Measurements from ENCODE around the gene KAZN. TPM values are rescaled to one million over a fixed set of nuclear protein-coding genes. Genes with fewer than 3 reads are reported as not detected.

The KAZN gene
- polyA plus RNA-seq, 4 donors: 3.0 to 39.5 (median 4.4) TPM

GRCh38 chr1:14743368-14743767, 144.9 kb downstream of the KAZN start:
- no peaks in the 10 kb centered on the region for H3K36me3 ChIP-seq (ENCODE audit: control insufficient read depth in 3 of 3, insufficient read depth in 2 of 3, low read depth in 1 of 3, low read length in 3 of 3)
- DNase-seq (no peak), FAIRE-seq (no peak)
- 92 to 96% (median 92%) methylated on average over 6 of the region's 6 CpGs for WGBS, 3 donors
- no peak overlapping the region for H3K4me3 ChIP-seq (ENCODE audit: low read depth in 1 of 3, low read length in 3 of 3)
- H3K27me3 ChIP-seq (ENCODE audit: control insufficient read depth in 3 of 3, insufficient read depth in 3 of 3, low read length in 3 of 3): no peaks in the 10 kb centered on the region
- H3K4me1 ChIP-seq (ENCODE audit: control insufficient read depth in 3 of 3, insufficient read depth in 2 of 3, low read depth in 1 of 3, low read length in 2 of 3): no peaks in the 10 kb centered on the region
- H3K9me3 ChIP-seq (ENCODE audit: control insufficient read depth in 2 of 2, insufficient read depth in 1 of 2, low read depth in 1 of 2, low read length in 1 of 2): no peaks in the 10 kb centered on the region
- H3K27ac ChIP-seq (ENCODE audit: low read depth in 1 of 3, low read length in 2 of 3): no peak overlapping the region

GRCh38 chr1:14745001-14745720, 146.7 kb downstream of the KAZN start:
- FAIRE-seq: no peak

GRCh38 chr1:14745789-14746188, 147.3 kb downstream of the KAZN start:
- Histone ChIP-seq H3K4me1 (ENCODE audit: control insufficient read depth in 3 of 3, insufficient read depth in 2 of 3, low read depth in 1 of 3, low read length in 2 of 3) (no peaks in the 10 kb centered on the region), H3K9me3 (ENCODE audit: control insufficient read depth in 2 of 2, insufficient read depth in 1 of 2, low read depth in 1 of 2, low read length in 1 of 2) (no peaks in the 10 kb centered on the region), H3K36me3 (ENCODE audit: control insufficient read depth in 3 of 3, insufficient read depth in 2 of 3, low read depth in 1 of 3, low read length in 3 of 3) (no peaks in the 10 kb centered on the region), H3K27me3 (ENCODE audit: control insufficient read depth in 3 of 3, insufficient read depth in 3 of 3, low read length in 3 of 3) (no peaks in the 10 kb centered on the region), H3K27ac (ENCODE audit: low read depth in 1 of 3, low read length in 2 of 3) (no peak overlapping the region), H3K4me3 (ENCODE audit: low read depth in 1 of 3, low read length in 3 of 3) (no peak overlapping the region)
- WGBS, 3 donors: 61 to 80% (median 68%) methylated on average over 6 of the region's 6 CpGs
- FAIRE-seq: no peak
- DNase-seq: no peak

More at GRCh38 chr1:14745001-14745720, 146.7 kb downstream of the KAZN start:
- Histone ChIP-seq H3K36me3 (ENCODE audit: control insufficient read depth in 3 of 3, insufficient read depth in 2 of 3, low read depth in 1 of 3, low read length in 3 of 3) (no peaks in the 10 kb centered on the region), H3K9me3 (ENCODE audit: control insufficient read depth in 2 of 2, insufficient read depth in 1 of 2, low read depth in 1 of 2, low read length in 1 of 2) (no peaks in the 10 kb centered on the region), H3K4me3 (ENCODE audit: low read depth in 1 of 3, low read length in 3 of 3) (no peak overlapping the region), H3K4me1 (ENCODE audit: control insufficient read depth in 3 of 3, insufficient read depth in 2 of 3, low read depth in 1 of 3, low read length in 2 of 3) (no peaks in the 10 kb centered on the region), H3K27ac (ENCODE audit: low read depth in 1 of 3, low read length in 2 of 3) (no peak overlapping the region), H3K27me3 (ENCODE audit: control insufficient read depth in 3 of 3, insufficient read depth in 3 of 3, low read length in 3 of 3) (no peaks in the 10 kb centered on the region)
- 71 to 84% (median 77%) methylated on average over 9 of the region's 9 CpGs for WGBS, 3 donors
- DNase-seq: no peak

GRCh38 chr1:14746393-14746792, 147.9 kb downstream of the KAZN start:
- FAIRE-seq (no peak), DNase-seq (no peak)
- H3K4me3 ChIP-seq (ENCODE audit: low read depth in 1 of 3, low read length in 3 of 3): no peak overlapping the region
- no peak overlapping the region for H3K27ac ChIP-seq (ENCODE audit: low read depth in 1 of 3, low read length in 2 of 3)
- H3K4me1 ChIP-seq (ENCODE audit: control insufficient read depth in 3 of 3, insufficient read depth in 2 of 3, low read depth in 1 of 3, low read length in 2 of 3): no peaks in the 10 kb centered on the region
- 79 to 85% (median 80%) methylated on average over 4 of the region's 4 CpGs for WGBS, 3 donors
- no peaks in the 10 kb centered on the region for H3K36me3 ChIP-seq (ENCODE audit: control insufficient read depth in 3 of 3, insufficient read depth in 2 of 3, low read depth in 1 of 3, low read length in 3 of 3)
- H3K9me3 ChIP-seq (ENCODE audit: control insufficient read depth in 2 of 2, insufficient read depth in 1 of 2, low read depth in 1 of 2, low read length in 1 of 2): no peaks in the 10 kb centered on the region
- H3K27me3 ChIP-seq (ENCODE audit: control insufficient read depth in 3 of 3, insufficient read depth in 3 of 3, low read length in 3 of 3): no peaks in the 10 kb centered on the region

- WGBS, 3 donors: 87 to 97% (median 93%) methylated on average over 5 of the region's 5 CpGs
- H3K36me3 ChIP-seq (ENCODE audit: control insufficient read depth in 3 of 3, insufficient read depth in 2 of 3, low read depth in 1 of 3, low read length in 3 of 3): no peaks in the 10 kb centered on the region
- H3K4me3 ChIP-seq (ENCODE audit: low read depth in 1 of 3, low read length in 3 of 3): no peak overlapping the region
- no peak for FAIRE-seq
- H3K4me1 ChIP-seq (ENCODE audit: control insufficient read depth in 3 of 3, insufficient read depth in 2 of 3, low read depth in 1 of 3, low read length in 2 of 3): no peaks in the 10 kb centered on the region
- peaks cover 0 to 5% of the 10 kb centered on the region in 2 donors for H3K9me3 ChIP-seq (ENCODE audit: control insufficient read depth in 2 of 2, insufficient read depth in 1 of 2, low read depth in 1 of 2, low read length in 1 of 2)
- no peaks in the 10 kb centered on the region for H3K27me3 ChIP-seq (ENCODE audit: control insufficient read depth in 3 of 3, insufficient read depth in 3 of 3, low read length in 3 of 3)
- no peak overlapping the region for H3K27ac ChIP-seq (ENCODE audit: low read depth in 1 of 3, low read length in 2 of 3)
- no peak for DNase-seq
These were observed 149.7 kb downstream of the KAZN start for GRCh38 chr1:14748151-14748550.

GRCh38 chr1:14748977-14749376, 150.5 kb downstream of the KAZN start:
- Histone ChIP-seq H3K27me3 (ENCODE audit: control insufficient read depth in 3 of 3, insufficient read depth in 3 of 3, low read length in 3 of 3) (no peaks in the 10 kb centered on the region), H3K4me3 (ENCODE audit: low read depth in 1 of 3, low read length in 3 of 3) (no peak overlapping the region), H3K9me3 (ENCODE audit: control insufficient read depth in 2 of 2, insufficient read depth in 1 of 2, low read depth in 1 of 2, low read length in 1 of 2) (peaks cover 0 to 11% of the 10 kb centered on the region in 2 donors), H3K27ac (ENCODE audit: low read depth in 1 of 3, low read length in 2 of 3) (no peak overlapping the region), H3K36me3 (ENCODE audit: control insufficient read depth in 3 of 3, insufficient read depth in 2 of 3, low read depth in 1 of 3, low read length in 3 of 3) (no peaks in the 10 kb centered on the region), H3K4me1 (ENCODE audit: control insufficient read depth in 3 of 3, insufficient read depth in 2 of 3, low read depth in 1 of 3, low read length in 2 of 3) (no peaks in the 10 kb centered on the region)
- 57 to 60% (median 59%) methylated on average over 2 of the region's 2 CpGs for WGBS, 3 donors
- FAIRE-seq (no peak), DNase-seq (no peak)

GRCh38 chr1:14750490-14750889, 152.0 kb downstream of the KAZN start:
- Histone ChIP-seq H3K27ac (ENCODE audit: low read depth in 1 of 3, low read length in 2 of 3) (no peak overlapping the region), H3K4me1 (ENCODE audit: control insufficient read depth in 3 of 3, insufficient read depth in 2 of 3, low read depth in 1 of 3, low read length in 2 of 3) (no peaks in the 10 kb centered on the region), H3K36me3 (ENCODE audit: control insufficient read depth in 3 of 3, insufficient read depth in 2 of 3, low read depth in 1 of 3, low read length in 3 of 3) (no peaks in the 10 kb centered on the region), H3K4me3 (ENCODE audit: low read depth in 1 of 3, low read length in 3 of 3) (no peak overlapping the region), H3K27me3 (ENCODE audit: control insufficient read depth in 3 of 3, insufficient read depth in 3 of 3, low read length in 3 of 3) (no peaks in the 10 kb centered on the region), H3K9me3 (ENCODE audit: control insufficient read depth in 2 of 2, insufficient read depth in 1 of 2, low read depth in 1 of 2, low read length in 1 of 2) (peaks cover 0 to 13% of the 10 kb centered on the region in 2 donors)
- DNase-seq (no peak), FAIRE-seq (no peak)
- 85 to 89% (median 86%) methylated on average over 2 of the region's 2 CpGs for WGBS, 3 donors

- Histone ChIP-seq H3K36me3 (ENCODE audit: control insufficient read depth in 3 of 3, insufficient read depth in 2 of 3, low read depth in 1 of 3, low read length in 3 of 3) (no peaks in the 10 kb centered on the region), H3K27me3 (ENCODE audit: control insufficient read depth in 3 of 3, insufficient read depth in 3 of 3, low read length in 3 of 3) (no peaks in the 10 kb centered on the region), H3K9me3 (ENCODE audit: control insufficient read depth in 2 of 2, insufficient read depth in 1 of 2, low read depth in 1 of 2, low read length in 1 of 2) (peaks cover 0 to 13% of the 10 kb centered on the region in 2 donors), H3K4me3 (ENCODE audit: low read depth in 1 of 3, low read length in 3 of 3) (no peak overlapping the region), H3K4me1 (ENCODE audit: control insufficient read depth in 3 of 3, insufficient read depth in 2 of 3, low read depth in 1 of 3, low read length in 2 of 3) (no peaks in the 10 kb centered on the region), H3K27ac (ENCODE audit: low read depth in 1 of 3, low read length in 2 of 3) (no peak overlapping the region)
- no peak for FAIRE-seq
- no peak for DNase-seq
- WGBS, 3 donors: 63 to 80% (median 77%) methylated on average over 9 of the region's 9 CpGs
These were observed 157.2 kb downstream of the KAZN start for GRCh38 chr1:14755518-14756252.

All from small intestine (tissue), 7 donors.